IgD-negative memory B cell (primary cell): ENCODE results near the gene NPAS4. TPM values are rescaled to one million over a fixed set of nuclear protein-coding genes. Genes with fewer than 3 reads are reported as not detected.

Experiments used
- H3K27ac Mint-ChIP-seq, 3 donors: one replicate each; pipeline ENCODE4 v1.8.0; 2020 to 2022; ENCODE audit warnings: mild to moderate bottlenecking in 3 of 3, mixed read lengths in 3 of 3, moderate library complexity in 1 of 3
- H3K27me3 Mint-ChIP-seq: one replicate; pipeline ENCODE4 v1.8.0; 2021; ENCODE audit warnings: mixed read lengths
- H3K36me3 Mint-ChIP-seq: one replicate; pipeline ENCODE4 v1.8.0; 2020; ENCODE audit warnings: mild to moderate bottlenecking, mixed read lengths
- H3K4me1 Mint-ChIP-seq, 3 donors: one replicate each; pipeline ENCODE4 v1.8.0; 2020 to 2022; ENCODE audit warnings: mixed read lengths in 3 of 3, mild to moderate bottlenecking in 1 of 3
- H3K4me3 Mint-ChIP-seq, 4 donors: one replicate each; pipeline ENCODE4 v1.8.0; 2020 to 2022; ENCODE audit warnings: mild to moderate bottlenecking in 4 of 4, mixed read lengths in 4 of 4, moderate library complexity in 3 of 4
- H3K9me3 Mint-ChIP-seq, 3 donors: one replicate each; pipeline ENCODE4 v1.8.0; 2020 to 2021; ENCODE audit warnings: mixed read lengths in 3 of 3, mild to moderate bottlenecking in 1 of 3
- polyA plus RNA-seq: library from polyadenylated mRNA; unstranded; fragments of 300-500 nt; fragmentation: Illumina TruSeq; gene quantifications from one replicate; pipeline ENCODE4 v1.2.3, GENCODE V29; 2021

The NPAS4 gene
- polyA plus RNA-seq, 1 donor from 2014 or later, result not detected

DNA sequence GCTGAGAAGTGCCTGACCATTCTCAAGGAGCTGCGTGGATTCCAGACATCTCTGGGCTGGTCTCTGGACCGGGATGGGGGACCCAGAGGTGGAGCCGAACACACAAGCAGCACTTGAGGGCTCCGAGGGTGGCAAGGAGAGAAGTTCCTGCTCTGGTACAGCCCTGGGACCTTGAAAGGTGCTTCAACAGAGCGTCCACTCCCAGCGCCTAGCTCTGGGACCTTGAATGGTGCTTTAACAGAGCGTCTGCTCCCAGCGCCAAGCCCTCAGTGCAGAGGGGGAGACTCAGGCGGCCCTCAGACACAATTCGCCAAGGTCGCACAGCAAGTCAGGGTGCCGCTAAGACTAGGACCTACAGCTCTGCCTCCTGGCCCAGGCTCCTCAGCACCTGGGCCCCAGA, 10.6 kb upstream of the NPAS4 start:
- Mint-ChIP-seq H3K36me3 (no peaks in the 10 kb centered on the region), H3K4me3 (peak overlapping the region in 1 of 4 donors; percentile 38), H3K4me1 (peaks cover 0 to 3% (median 3%) of the 10 kb centered on the region in 3 donors), H3K27me3 (peaks cover 37% of the 10 kb centered on the region), H3K27ac (no peak overlapping the region), H3K9me3 (no peaks in the 10 kb centered on the region)

DNA sequence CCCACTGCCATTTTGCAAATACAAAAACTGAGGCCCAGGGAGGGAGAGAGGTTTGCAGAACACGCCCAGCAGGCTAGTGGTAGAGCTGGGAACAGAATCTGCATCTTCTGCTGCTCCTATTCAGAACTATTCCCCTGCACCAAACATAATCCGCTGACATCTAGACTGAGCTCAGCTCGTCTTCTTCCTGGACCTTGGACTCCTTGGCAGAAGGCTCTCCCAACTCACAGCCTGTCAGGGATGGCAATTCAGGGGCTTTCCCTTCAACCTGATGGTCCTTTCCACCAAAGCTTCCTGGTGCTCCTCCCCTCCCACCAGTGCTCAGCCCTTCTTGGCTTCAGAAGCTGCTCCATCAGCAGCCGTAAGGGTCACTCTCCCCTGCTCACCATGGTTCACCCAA, 9.5 kb upstream of the NPAS4 start:
- Mint-ChIP-seq H3K36me3 (no peaks in the 10 kb centered on the region), H3K4me1 (peaks cover 0 to 3% (median 3%) of the 10 kb centered on the region in 3 donors), H3K9me3 (no peaks in the 10 kb centered on the region), H3K4me3 (no peak overlapping the region), H3K27ac (no peak overlapping the region), H3K27me3 (peaks cover 42% of the 10 kb centered on the region)

DNA sequence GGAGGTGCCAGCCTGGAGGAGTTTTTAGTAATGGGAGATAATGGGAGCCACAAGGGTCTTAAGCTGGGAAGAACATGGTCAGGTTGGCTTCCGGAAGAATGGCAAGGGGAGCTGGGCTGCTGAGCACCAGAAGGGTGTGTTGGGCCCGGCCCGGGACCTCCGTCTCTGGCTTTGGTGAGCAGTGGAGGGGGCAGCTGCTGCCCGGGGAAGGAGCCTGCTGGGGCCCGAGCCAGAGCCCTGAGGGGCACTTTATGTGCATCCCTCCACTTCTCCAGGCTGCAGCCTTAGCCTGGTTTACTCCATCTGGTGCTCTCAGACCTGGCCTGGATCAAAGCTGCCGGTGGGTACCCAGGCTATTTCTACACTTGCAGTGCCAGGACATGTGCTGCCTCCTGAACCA, 8.7 kb upstream of the NPAS4 start:
- H3K36me3 Mint-ChIP-seq, result no peaks in the 10 kb centered on the region
- H3K4me3 Mint-ChIP-seq, result no peak overlapping the region
- peaks cover 0 to 3% (median 3%) of the 10 kb centered on the region in 3 donors for H3K4me1 Mint-ChIP-seq
- peaks cover 44% of the 10 kb centered on the region for H3K27me3 Mint-ChIP-seq
- no peak overlapping the region for H3K27ac Mint-ChIP-seq
- H3K9me3 Mint-ChIP-seq, result no peaks in the 10 kb centered on the region

DNA sequence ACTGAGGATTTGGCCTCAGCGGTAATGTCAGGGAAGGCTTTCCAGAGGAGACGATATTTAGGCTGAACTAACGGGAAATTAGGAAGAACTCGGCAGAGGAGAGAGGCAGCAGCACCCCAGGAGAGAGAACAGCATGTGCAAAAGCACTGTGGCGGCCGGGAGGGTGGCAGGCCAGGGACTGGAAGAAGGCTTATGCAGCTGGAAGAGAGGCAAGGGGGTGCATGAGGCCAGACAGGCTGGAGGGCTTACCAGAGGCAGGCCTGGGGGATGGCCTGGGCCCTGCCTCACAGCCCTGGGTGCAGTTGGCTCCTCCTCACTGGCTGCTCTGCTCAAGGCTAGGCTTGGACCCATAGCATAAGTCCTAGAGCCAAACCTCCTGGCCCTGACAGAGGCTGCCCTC, 7.7 kb upstream of the NPAS4 start:
- Mint-ChIP-seq H3K27me3 (peaks cover 52% of the 10 kb centered on the region), H3K4me1 (peaks cover 0 to 4% (median 3%) of the 10 kb centered on the region in 3 donors), H3K27ac (no peak overlapping the region), H3K4me3 (peak overlapping the region in 1 of 4 donors; percentile 45), H3K36me3 (no peaks in the 10 kb centered on the region), H3K9me3 (peaks cover 0 to 2% (median 0%) of the 10 kb centered on the region in 3 donors)

DNA sequence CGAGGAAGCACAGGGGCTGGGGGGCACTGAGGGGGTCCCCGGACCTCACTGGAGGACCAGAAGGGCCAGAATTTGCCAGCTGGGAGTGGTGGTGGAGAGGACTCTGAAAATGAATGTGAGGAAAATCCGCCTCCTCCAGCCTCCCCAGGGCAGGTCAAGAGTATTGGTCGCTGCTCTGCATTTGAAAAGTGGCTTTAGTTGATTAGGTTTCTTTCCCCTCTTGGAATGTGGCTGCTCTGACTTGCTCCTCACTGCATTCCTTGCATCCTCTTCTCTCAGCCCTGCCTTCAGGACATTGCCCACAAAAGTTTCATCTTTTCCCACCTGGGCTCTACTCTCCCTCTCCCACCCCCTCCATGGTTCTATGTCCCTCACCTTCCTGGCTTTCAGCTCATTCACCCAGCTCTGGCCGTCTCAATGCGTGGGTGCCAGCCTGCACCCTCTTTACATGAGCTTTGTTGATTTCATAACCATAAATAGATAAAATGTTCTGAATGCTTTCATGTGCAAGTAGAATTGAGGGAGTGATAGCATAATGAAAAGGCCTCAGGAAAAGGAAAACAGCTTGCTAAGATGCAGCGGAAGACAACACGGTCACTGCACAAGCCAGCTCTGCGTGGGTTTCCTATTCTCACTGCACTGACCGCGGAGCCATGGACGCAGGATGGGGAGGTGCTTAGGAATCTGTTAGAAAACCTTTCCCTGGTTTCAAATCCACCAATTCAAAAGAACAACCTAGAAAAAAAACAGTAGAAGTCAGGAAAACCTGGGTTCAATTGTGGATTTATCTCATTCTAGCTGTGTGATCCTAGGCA, 6.5 kb upstream of the NPAS4 start:
- H3K27me3 Mint-ChIP-seq, result peaks cover 59% of the 10 kb centered on the region
- no peaks in the 10 kb centered on the region for H3K36me3 Mint-ChIP-seq
- peak overlapping the region in 1 of 3 donors; percentile 4 for H3K27ac Mint-ChIP-seq
- peak overlapping the region in 1 of 4 donors; percentile 47 for H3K4me3 Mint-ChIP-seq
- H3K4me1 Mint-ChIP-seq, result peaks cover 1 to 5% (median 2%) of the 10 kb centered on the region in 3 donors
- H3K9me3 Mint-ChIP-seq, result peaks cover 0 to 2% (median 0%) of the 10 kb centered on the region in 3 donors

DNA sequence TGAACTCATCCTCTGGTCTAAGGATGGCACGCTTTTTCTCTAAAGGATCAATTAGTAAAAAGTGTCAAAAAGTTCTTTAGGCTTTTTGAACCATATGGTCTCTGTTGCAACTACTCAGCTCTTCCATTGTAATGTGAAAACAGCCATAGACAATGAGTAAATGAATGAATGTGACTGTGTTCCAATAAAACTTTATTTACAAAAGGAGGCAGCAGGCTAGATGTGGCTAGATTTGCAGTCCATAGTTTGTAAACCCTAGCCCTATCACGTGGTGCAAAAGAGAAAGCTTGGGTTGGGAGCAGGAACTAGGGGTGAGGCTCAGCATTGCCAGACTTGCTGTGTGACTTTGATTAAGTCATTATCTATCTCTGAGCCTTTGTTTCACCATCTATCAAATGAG, 5.4 kb upstream of the NPAS4 start:
- Mint-ChIP-seq H3K9me3 (peaks cover 0 to 2% (median 0%) of the 10 kb centered on the region in 3 donors), H3K4me1 (peaks cover 1 to 5% (median 2%) of the 10 kb centered on the region in 3 donors), H3K4me3 (no peak overlapping the region), H3K27ac (peak overlapping the region in 1 of 3 donors; percentile 9), H3K27me3 (peaks cover 55% of the 10 kb centered on the region), H3K36me3 (no peaks in the 10 kb centered on the region)

DNA sequence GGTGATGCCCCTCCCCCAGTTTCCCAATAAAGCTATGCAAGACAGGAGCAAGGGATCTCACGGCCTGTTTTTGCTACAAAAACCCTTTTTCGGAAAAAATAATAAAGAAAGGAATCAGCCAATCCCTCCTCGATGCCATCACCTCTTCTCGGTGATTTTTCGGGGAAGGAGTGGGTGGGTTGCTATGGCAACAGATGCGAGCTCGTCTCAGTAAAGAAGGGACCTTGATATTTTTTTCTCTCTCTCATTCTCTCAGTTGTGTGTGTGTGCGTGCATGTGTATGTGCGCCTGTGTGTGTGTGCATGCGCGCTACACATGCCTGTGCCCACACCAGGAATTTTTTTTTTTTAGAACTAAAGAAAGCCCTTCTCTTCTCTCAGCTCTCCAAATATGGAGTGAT, 3.8 kb upstream of the NPAS4 start:
- Mint-ChIP-seq H3K4me3 (no peak overlapping the region), H3K9me3 (peaks cover 0 to 2% (median 0%) of the 10 kb centered on the region in 3 donors), H3K27me3 (peaks cover 50% of the 10 kb centered on the region), H3K36me3 (no peaks in the 10 kb centered on the region), H3K4me1 (peaks cover 1 to 10% (median 4%) of the 10 kb centered on the region in 3 donors), H3K27ac (peak overlapping the region in 1 of 3 donors; percentile 87)

DNA sequence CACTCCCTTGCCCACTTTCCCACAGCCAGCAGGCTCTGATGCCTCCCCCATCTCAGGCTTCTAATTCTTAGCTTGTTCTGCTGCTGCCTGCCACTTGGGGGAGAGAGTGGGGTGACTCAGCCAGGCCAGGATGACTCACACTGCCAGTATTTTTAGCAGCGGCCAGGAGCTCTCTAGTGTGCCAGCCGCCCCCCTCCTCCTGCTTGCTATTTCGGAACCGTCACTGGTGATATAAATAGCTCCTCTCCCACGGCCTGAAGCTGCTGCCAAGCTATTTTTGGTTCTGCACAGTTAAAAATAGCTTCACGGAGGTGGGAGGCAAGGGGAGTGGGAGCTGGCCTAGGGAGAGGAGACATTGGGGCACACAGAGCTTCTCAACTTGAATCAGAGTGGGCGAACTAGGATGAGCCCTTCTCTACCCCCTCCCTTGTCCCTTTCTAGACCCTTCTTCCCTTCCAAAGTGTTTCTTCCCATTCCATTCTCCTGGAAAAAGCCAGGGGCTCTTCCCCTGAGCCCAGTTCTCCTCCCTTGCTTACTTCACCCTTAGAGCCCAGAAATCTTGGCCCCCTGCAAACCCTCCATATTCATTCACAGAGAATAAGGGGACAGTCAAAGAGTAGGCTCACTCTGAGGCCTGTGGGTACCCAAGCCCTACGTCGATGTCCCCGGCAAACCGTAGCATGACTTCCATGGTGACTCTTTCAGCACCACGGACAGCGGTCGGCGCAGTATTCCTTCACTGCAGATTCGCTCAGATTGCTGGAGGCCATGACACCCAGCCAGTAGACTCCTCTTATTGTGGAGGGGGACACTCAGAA, 2.5 kb upstream of the NPAS4 start:
- H3K4me1 Mint-ChIP-seq, result peaks cover 1 to 10% (median 4%) of the 10 kb centered on the region in 3 donors
- no peaks in the 10 kb centered on the region for H3K36me3 Mint-ChIP-seq
- H3K27ac Mint-ChIP-seq, result peak overlapping the region in 1 of 3 donors; percentile 87
- peak overlapping the region in 1 of 4 donors; percentile 80 for H3K4me3 Mint-ChIP-seq
- peaks cover 0 to 2% (median 0%) of the 10 kb centered on the region in 3 donors for H3K9me3 Mint-ChIP-seq
- H3K27me3 Mint-ChIP-seq, result peaks cover 48% of the 10 kb centered on the region

DNA sequence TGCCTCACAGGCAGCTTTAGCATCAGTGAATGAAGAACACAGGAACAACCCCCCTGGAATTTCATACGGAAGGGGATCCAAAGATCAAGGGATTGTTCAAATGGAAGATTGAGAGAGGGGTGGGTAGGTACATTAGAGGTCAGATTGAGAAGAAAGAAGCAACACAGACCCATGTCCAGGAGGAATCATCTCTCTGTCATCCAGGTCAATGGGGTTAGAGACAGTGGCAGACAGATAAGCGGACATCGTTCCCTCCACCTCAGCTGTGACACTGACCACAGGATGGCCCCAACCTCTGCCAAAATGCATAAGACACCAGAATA, 1.9 kb upstream of the NPAS4 start:
- H3K36me3 Mint-ChIP-seq, result no peaks in the 10 kb centered on the region
- H3K9me3 Mint-ChIP-seq, result peaks cover 0 to 2% (median 0%) of the 10 kb centered on the region in 3 donors
- H3K27me3 Mint-ChIP-seq, result peaks cover 45% of the 10 kb centered on the region
- peak overlapping the region in 1 of 4 donors; percentile 80 for H3K4me3 Mint-ChIP-seq
- peaks cover 1 to 10% (median 4%) of the 10 kb centered on the region in 3 donors for H3K4me1 Mint-ChIP-seq
- peak overlapping the region in 1 of 3 donors; percentile 87 for H3K27ac Mint-ChIP-seq

DNA sequence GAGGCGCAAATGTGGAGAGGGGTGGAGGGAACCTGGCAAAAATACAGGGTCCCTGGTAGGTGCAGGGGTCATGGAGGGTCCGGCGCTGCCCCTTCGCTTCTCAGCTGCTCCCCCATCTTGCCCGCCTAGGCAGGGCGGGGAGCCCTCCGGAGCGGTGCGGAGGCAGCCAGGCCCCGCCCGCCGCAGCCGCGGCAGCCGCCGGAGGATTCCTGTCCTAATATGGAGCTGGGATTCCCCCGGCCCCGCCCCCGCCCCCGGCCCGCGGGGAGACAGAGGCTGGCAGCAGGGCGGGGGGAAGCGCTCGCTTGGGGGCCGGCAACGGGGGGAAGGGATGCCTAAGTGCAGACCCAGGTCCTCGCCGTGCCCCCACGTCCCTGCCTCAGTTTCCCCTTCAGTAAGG, 1.0 kb upstream of the NPAS4 start:
- peaks cover 1 to 10% (median 5%) of the 10 kb centered on the region in 3 donors for H3K4me1 Mint-ChIP-seq
- H3K9me3 Mint-ChIP-seq, result peaks cover 0 to 2% (median 0%) of the 10 kb centered on the region in 3 donors
- peaks cover 2% of the 10 kb centered on the region for H3K36me3 Mint-ChIP-seq
- peak overlapping the region in 1 of 3 donors; percentile 16 for H3K27ac Mint-ChIP-seq
- H3K4me3 Mint-ChIP-seq, result no peak overlapping the region
- H3K27me3 Mint-ChIP-seq, result peaks cover 36% of the 10 kb centered on the region

DNA sequence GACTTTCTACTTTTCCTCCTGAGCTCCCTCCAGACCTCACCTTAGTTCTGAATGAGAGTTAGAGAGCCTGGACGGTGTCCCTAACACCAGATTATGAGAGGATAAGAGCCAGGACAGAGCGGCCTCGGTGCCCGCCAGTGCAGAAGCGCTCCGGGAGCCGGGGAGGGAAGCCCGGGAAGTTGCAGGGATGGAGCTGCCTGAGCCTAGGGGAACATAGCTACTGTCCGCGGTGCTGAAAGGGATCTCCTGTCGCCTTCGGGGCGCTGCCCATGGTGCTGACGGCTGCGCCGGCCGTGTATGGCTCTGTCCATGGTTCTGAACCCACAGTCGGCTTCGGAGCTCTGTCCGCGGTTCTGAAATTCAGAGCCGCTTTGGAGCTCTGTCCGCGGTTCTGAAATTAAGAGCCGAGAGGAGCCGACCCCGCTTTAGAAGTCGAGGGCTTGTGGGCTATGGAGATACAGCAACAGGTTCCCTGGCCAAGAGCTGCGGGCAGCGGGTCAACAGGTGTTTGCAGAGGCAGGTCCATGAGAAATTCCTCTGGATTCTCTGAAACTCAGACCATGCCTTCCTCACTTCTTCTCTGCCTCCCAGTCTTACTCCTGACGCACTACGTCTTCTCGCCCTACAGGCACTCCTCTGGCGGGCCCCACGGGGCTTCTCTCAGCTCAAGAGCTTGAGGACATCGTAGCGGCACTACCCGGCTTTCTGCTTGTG, 814 bp downstream of the NPAS4 start:
- H3K4me1 Mint-ChIP-seq, result peaks cover 1 to 10% (median 5%) of the 10 kb centered on the region in 3 donors
- peaks cover 0 to 2% (median 0%) of the 10 kb centered on the region in 3 donors for H3K9me3 Mint-ChIP-seq
- H3K27me3 Mint-ChIP-seq, result peaks cover 23% of the 10 kb centered on the region
- peak overlapping the region in 3 of 4 donors; percentile 57 to 82 (median 60) for H3K4me3 Mint-ChIP-seq
- peak overlapping the region in 2 of 3 donors; percentile 90 to 96 for H3K27ac Mint-ChIP-seq
- H3K36me3 Mint-ChIP-seq, result peaks cover 2% of the 10 kb centered on the region

DNA sequence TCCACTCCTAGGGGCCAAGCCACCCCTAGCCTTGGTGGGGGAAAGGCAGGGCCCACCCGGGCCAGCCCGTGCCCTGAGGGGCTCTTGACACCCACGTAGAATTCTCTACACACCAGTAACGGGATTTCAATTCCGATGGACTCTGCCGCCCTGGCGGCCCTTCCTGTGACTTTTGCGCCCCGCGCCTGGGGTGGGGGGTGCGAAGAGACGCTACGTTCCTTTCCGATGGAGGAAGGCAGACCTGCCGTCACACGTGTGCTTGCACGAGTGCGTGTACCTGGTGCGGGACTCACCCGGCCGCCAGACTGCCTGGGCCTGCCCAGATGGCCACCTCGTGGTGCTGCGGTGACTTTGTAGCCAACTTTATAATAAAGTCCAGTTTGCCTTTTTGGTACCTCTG, 5.5 kb downstream of the NPAS4 start:
- Mint-ChIP-seq H3K4me3 (no peak overlapping the region), H3K27me3 (no peaks in the 10 kb centered on the region), H3K27ac (no peak overlapping the region), H3K9me3 (no peaks in the 10 kb centered on the region), H3K4me1 (peaks cover 0 to 11% (median 6%) of the 10 kb centered on the region in 3 donors), H3K36me3 (peaks cover 8% of the 10 kb centered on the region)

DNA sequence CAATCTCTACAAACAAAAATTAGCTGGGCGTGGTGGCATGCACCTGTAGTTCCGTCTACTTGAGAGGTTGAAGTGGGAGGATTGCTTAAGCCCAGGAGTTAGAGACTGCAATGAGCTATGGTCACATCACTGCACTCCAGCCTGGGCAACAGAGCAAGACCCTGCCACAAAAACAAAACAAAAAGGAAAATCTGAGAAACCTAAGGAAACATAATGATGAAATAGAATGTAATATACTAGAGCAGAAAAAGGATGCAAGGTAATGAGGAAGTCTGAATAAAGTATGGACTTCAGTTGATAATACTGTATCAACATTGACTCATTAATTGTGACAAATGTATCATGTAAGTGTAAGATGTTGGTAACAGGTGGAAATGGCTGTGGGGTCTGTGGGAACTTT, 8.1 kb downstream of the NPAS4 start:
- H3K4me3 Mint-ChIP-seq, result peak overlapping the region in 1 of 4 donors; percentile 32
- H3K4me1 Mint-ChIP-seq, result peaks cover 0 to 6% (median 4%) of the 10 kb centered on the region in 3 donors
- H3K9me3 Mint-ChIP-seq, result no peaks in the 10 kb centered on the region
- peaks cover 16% of the 10 kb centered on the region for H3K36me3 Mint-ChIP-seq
- H3K27me3 Mint-ChIP-seq, result no peaks in the 10 kb centered on the region
- no peak overlapping the region for H3K27ac Mint-ChIP-seq

DNA sequence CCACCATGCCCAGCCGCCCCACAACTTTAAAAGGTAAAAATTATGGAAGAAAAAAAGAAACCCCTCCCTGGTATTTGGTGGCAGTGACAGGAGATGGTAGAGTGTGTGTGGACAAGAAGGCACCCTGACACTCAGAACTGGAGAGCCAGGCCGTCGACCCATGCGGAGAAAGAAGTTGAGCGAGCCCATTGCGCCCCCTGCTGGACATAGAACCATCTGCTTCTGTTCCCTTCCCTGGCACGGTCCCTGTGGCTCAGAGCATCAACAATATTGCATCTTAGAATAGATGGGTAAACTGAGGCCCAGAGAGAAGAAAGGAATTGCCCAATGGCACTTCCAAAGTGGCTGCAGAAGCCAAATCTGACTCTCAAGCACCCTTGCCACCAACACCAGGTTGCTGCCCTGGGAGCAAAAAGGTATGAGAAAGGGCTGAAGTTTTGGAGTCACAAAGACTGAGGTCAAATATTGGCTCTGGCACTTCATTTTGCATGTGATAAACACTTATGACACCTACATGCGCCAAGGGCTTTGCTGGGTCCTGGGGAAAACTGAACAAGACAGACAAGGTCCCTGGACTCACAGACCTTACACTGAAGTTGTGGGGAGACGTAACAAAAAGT, 9.3 kb downstream of the NPAS4 start:
- H3K27ac Mint-ChIP-seq, result peak overlapping the region in 1 of 3 donors; percentile 52
- H3K36me3 Mint-ChIP-seq, result peaks cover 16% of the 10 kb centered on the region

More for the DNA sequence above, 9.3 kb downstream of the NPAS4 start:
- no peaks in the 10 kb centered on the region for H3K27me3 Mint-ChIP-seq
- H3K4me3 Mint-ChIP-seq, result peak overlapping the region in 1 of 4 donors; percentile 21
- H3K4me1 Mint-ChIP-seq, result peaks cover 0 to 6% (median 3%) of the 10 kb centered on the region in 3 donors
- H3K9me3 Mint-ChIP-seq, result no peaks in the 10 kb centered on the region
